GM12874 (cell line): ENCODE data around the gene ASIC3.

ENCODE experiments used
- TF ChIP-seq, protein P1 (sequence below): IDR thresholded peaks from 2 replicates; pipeline ENCODE4 v1.5.1; 2011; ENCODE audit warnings: low read depth, mild to moderate bottlenecking, control low read depth, low read length, moderate library complexity; ENCODE audit not compliant: insufficient read depth

ASIC3 gene

DNA sequence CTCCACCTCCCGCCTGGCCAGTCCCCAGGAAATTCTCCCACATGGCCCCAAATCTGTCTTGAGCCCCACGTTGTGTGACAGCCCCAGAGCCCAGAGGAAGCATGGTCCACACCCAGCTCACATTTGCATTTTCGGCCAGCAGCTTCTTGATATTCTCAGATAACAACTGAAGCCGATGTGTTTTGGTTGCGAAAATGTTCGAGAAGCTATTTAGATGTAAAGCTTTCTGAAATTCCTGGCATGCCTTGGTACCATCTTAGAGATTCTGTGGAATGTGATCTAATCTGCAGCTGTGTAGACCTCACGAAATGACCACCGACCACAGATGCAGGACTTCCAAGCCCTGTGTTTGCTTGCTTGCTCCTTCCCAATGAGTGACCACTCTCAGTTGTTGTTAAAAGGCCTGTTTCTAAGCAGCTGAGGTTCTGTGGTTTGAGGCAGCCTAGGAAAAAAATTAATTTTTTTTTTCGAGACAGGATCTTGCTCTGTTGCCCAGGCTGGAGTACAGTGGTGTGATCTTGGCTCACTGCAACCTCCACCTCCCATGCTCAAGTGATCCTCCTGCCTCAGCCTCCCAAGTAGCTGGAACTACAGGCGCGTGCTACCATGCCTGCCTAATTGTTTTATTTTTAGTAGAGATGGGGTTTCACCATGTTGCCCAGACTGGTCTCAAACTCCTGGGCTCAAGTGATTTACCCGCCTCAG lies 19.9 kb downstream of the ASIC3 start:
- TF ChIP-seq, protein P1, sequence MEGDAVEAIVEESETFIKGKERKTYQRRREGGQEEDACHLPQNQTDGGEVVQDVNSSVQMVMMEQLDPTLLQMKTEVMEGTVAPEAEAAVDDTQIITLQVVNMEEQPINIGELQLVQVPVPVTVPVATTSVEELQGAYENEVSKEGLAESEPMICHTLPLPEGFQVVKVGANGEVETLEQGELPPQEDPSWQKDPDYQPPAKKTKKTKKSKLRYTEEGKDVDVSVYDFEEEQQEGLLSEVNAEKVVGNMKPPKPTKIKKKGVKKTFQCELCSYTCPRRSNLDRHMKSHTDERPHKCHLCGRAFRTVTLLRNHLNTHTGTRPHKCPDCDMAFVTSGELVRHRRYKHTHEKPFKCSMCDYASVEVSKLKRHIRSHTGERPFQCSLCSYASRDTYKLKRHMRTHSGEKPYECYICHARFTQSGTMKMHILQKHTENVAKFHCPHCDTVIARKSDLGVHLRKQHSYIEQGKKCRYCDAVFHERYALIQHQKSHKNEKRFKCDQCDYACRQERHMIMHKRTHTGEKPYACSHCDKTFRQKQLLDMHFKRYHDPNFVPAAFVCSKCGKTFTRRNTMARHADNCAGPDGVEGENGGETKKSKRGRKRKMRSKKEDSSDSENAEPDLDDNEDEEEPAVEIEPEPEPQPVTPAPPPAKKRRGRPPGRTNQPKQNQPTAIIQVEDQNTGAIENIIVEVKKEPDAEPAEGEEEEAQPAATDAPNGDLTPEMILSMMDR = no peak

DNA sequence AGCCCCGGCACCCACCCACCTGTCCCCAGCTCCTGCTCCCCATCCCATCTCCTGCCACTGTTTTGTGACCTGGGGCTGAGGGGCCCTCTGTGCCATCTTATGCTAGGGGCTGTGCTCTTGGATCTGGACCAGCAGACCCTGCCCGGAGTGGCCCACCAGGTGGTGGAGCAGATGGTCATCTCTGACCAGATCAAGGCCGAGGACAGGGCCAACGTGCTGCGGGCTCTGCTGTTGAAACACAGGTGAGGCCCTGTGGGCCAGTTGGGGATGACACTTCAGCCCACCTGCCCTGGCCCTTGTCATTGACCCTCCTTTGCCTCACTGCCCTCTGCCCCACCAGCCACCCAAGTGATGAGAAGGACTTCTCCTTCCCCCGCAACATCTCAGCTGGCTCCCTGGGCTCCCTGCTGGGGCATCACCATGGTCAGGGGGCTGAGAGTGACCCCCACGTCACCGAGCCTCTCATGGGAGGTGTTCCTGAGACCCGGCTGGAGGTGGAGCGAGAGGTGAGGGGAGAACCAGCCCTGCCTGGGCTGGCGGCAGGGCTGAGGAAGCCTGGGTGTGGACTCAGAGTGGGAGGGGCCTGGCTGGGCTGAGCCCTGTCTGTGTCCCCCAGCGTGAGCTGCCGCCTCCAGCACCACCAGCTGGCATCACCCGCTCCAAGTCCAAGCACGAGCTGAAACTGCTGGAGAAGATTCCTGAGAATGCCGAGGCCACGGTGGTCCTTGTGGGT lies 21.7 kb downstream of the ASIC3 start:
- TF ChIP-seq, protein P1 = no peak

GRCh38 chr7:151070574-151070960 lies 22.2 kb downstream of the ASIC3 start:
- TF ChIP-seq, protein P1 = no peak

- TF ChIP-seq, protein P1 = no peak
Observed at GRCh38 chr7:151071032-151071866, 22.9 kb downstream of the ASIC3 start.

GRCh38 chr7:151073990-151074389 lies 25.7 kb downstream of the ASIC3 start:
- TF ChIP-seq, protein P1 = no peak

DNA sequence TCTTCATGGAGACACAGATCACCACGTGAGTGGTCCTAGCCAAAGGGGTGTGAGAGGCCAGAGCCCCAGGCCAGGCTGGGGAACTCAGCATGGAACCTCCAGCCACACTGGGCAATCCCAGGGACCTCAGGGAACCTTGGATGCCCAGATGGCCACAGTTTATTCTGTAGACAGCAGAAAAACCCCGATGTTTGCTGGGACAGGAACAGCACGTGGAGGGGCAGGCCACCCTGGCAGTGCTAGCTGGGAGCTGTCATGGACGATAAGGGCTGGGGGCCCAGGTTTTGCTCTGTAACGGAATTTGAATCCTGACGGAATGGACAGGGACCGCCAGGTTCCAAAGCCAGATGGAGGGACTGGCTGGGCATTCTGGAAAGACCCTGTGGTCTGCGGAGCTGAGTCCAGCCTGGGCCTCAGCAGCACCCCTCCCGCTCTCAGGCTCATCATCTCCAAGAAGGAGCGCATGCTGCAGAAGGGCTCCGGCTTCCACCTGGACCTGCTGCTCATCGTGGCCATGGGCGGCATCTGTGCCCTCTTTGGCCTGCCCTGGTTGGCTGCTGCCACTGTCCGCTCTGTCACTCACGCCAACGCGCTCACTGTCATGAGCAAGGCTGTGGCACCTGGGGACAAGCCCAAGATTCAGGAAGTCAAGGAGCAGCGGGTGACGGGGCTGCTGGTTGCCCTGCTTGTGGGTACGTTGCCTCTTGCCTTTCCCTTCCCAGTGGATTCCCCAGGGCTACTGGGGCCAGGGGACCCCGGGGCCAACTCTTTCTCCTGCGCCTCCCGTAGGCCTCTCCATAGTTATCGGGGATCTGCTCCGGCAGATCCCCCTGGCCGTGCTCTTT lies 26.7 kb downstream of the ASIC3 start:
- TF ChIP-seq, protein P1 = no peak
